ENCODE data around the gene MGARP. TPM values are rescaled to one million over a fixed set of nuclear protein-coding genes. Genes with fewer than 3 reads are reported as not detected.
"Not testable (repeated sequence)": the region's sequence is repeated elsewhere in the genome, so short reads cannot be mapped to it uniquely, and the experiment has no call there.

MGARP gene
- total RNA-seq, 1 donor from 2014 or later: 0.53 TPM

- no peak for DNase-seq (ENCODE audit: low read depth)
- TF ChIP-seq, protein P1, sequence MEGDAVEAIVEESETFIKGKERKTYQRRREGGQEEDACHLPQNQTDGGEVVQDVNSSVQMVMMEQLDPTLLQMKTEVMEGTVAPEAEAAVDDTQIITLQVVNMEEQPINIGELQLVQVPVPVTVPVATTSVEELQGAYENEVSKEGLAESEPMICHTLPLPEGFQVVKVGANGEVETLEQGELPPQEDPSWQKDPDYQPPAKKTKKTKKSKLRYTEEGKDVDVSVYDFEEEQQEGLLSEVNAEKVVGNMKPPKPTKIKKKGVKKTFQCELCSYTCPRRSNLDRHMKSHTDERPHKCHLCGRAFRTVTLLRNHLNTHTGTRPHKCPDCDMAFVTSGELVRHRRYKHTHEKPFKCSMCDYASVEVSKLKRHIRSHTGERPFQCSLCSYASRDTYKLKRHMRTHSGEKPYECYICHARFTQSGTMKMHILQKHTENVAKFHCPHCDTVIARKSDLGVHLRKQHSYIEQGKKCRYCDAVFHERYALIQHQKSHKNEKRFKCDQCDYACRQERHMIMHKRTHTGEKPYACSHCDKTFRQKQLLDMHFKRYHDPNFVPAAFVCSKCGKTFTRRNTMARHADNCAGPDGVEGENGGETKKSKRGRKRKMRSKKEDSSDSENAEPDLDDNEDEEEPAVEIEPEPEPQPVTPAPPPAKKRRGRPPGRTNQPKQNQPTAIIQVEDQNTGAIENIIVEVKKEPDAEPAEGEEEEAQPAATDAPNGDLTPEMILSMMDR (IDR thresholded peaks at IDR 0.05; ENCODE audit: insufficient read depth, low read length, severe bottlenecking): no peak
- Histone ChIP-seq H3K36me3 (ENCODE audit: control insufficient read depth, insufficient read depth, low read length) (no peaks in the 10 kb centered on the region), H3K4me3 (ENCODE audit: low read depth, low read length) (no peak overlapping the region), H3K27me3 (ENCODE audit: control insufficient read depth, insufficient read depth, low read length) (no peaks in the 10 kb centered on the region)
- no peak for FAIRE-seq
Observed at GRCh38 chr4:139317635-139318034, 37.6 kb upstream of the MGARP start.

DNA sequence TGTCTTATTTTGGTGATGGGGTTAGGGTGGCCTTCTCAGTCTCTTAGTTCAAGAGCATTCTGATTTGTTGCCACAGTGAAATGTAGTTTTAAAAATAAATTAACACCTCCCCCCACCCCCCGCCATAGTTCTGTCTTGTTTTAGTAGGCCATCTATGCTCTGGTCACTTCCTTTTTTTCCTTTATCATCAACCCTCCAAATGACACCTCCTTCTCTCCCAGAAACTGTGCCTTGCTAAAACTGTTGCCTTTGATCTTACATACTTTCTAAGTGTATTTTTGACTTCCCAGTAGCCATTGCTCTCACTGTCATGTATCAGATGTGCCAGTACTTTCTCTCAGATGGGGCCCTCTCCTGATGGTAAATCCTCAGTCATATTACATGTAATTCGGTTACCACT, 36.7 kb upstream of the MGARP start:
- Histone ChIP-seq H3K4me3 (ENCODE audit: low read depth, low read length) (no peak overlapping the region), H3K36me3 (ENCODE audit: control insufficient read depth, insufficient read depth, low read length) (no peaks in the 10 kb centered on the region), H3K27me3 (ENCODE audit: control insufficient read depth, insufficient read depth, low read length) (no peaks in the 10 kb centered on the region)
- no peak for FAIRE-seq
- TF ChIP-seq, protein P1 (IDR thresholded peaks at IDR 0.05; ENCODE audit: insufficient read depth, low read length, severe bottlenecking): no peak
- no peak for DNase-seq (ENCODE audit: low read depth)

- H3K4me3 ChIP-seq (ENCODE audit: low read depth, low read length): no peak overlapping the region
- no peak for DNase-seq (ENCODE audit: low read depth)
Observed at GRCh38 chr4:139315221-139315675, 35.2 kb upstream of the MGARP start.

DNA sequence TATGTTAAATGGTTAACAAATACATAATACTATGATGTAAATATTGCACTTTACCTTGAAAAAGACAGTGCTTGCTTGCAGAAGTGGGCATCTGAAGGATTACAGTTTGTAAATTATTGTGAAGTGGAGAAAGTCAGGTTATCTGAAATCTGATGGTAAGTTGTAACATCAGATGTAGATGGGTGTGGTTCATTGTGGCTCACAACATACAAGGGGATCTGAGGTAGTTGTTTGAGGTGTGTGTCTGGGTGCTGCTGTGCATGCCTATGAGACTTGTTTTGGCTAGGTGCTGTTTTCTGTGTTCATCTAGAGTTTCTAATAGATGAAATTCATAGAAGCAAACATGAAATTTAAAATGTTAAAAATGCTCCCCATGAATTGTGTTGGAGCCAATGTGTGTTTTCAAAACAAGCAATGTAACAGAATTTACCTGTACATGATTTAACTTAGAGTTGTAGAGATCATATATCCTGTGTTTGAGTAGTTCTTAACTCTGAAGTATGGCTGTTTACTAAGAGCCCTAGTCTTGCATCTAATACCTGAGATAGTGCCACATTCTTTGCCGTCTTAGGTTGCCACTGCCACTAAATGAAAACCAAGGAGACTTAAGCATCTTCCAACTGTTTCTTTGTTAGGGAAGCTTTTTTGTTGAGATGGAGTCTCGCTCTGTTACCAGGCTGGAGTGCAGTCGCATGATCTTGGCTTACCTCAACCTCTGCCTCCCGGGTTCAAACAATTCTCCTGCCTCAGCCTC, 34.2 kb upstream of the MGARP start:
- TF ChIP-seq, protein P1 (IDR thresholded peaks at IDR 0.05; ENCODE audit: insufficient read depth, low read length, severe bottlenecking): no peak
- H3K4me3 ChIP-seq (ENCODE audit: low read depth, low read length): no peak overlapping the region

More at GRCh38 chr4:139315221-139315675, 35.2 kb upstream of the MGARP start:
- no peaks in the 10 kb centered on the region for H3K27me3 ChIP-seq (ENCODE audit: control insufficient read depth, insufficient read depth, low read length)
- no peak for FAIRE-seq
- TF ChIP-seq, protein P1 (IDR thresholded peaks at IDR 0.05; ENCODE audit: insufficient read depth, low read length, severe bottlenecking): no peak
- H3K36me3 ChIP-seq (ENCODE audit: control insufficient read depth, insufficient read depth, low read length): no peaks in the 10 kb centered on the region

DNA sequence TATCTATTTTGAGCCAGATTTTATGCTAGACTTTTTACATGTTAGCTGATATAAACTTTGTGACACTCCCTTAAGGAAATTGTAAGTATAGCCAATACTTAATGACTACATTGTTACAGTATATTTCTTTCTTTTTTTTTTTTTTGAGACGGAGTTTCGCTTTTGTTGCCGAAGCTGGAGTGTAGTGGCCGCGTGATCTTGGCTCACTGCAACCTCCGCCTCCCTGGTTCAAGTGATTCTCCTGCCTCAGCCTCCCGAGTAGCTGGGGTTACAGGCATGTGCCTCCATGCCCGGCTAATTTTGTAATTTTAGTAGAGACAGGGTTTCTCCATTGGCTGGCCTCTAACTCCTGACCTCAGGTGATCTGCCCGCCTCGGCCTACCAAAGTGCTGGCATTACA, 33.4 kb upstream of the MGARP start:
- FAIRE-seq; H3K36me3 ChIP-seq (ENCODE audit: control insufficient read depth, insufficient read depth, low read length); H3K4me3 ChIP-seq (ENCODE audit: low read depth, low read length); H3K27me3 ChIP-seq (ENCODE audit: control insufficient read depth, insufficient read depth, low read length); DNase-seq (ENCODE audit: low read depth): not testable (repeated sequence)

More for the DNA sequence above, 34.2 kb upstream of the MGARP start:
- DNase-seq (ENCODE audit: low read depth) (no peak), FAIRE-seq (no peak)
- Histone ChIP-seq H3K36me3 (ENCODE audit: control insufficient read depth, insufficient read depth, low read length) (no peaks in the 10 kb centered on the region), H3K27me3 (ENCODE audit: control insufficient read depth, insufficient read depth, low read length) (no peaks in the 10 kb centered on the region)

- H3K36me3 ChIP-seq (ENCODE audit: control insufficient read depth, insufficient read depth, low read length): no peaks in the 10 kb centered on the region
- TF ChIP-seq, protein P1 (IDR thresholded peaks at IDR 0.05; ENCODE audit: insufficient read depth, low read length, severe bottlenecking): no peak
- no peak for FAIRE-seq
- no peak for DNase-seq (ENCODE audit: low read depth)
- no peak overlapping the region for H3K4me3 ChIP-seq (ENCODE audit: low read depth, low read length)
- H3K27me3 ChIP-seq (ENCODE audit: control insufficient read depth, insufficient read depth, low read length): no peaks in the 10 kb centered on the region
Observed at GRCh38 chr4:139312552-139313332, 32.7 kb upstream of the MGARP start.
